Stimulated activated CD4-positive, alpha-beta T cell treated with anti-CD3 and anti-CD28 coated beads, Interleukin-2, amount 100 ng/mL, for 24 hours (primary cell): ENCODE data around the gene TMC2.
"Not testable (repeated sequence)": the region's sequence is repeated elsewhere in the genome, so short reads cannot be mapped to it uniquely, and the experiment has no call there.

Source experiments
- DNase-seq, 2 donors: peaks; one replicate each; pipeline ENCODE4 v3.0.0-alpha.2; 2020

The TMC2 gene, protein sequence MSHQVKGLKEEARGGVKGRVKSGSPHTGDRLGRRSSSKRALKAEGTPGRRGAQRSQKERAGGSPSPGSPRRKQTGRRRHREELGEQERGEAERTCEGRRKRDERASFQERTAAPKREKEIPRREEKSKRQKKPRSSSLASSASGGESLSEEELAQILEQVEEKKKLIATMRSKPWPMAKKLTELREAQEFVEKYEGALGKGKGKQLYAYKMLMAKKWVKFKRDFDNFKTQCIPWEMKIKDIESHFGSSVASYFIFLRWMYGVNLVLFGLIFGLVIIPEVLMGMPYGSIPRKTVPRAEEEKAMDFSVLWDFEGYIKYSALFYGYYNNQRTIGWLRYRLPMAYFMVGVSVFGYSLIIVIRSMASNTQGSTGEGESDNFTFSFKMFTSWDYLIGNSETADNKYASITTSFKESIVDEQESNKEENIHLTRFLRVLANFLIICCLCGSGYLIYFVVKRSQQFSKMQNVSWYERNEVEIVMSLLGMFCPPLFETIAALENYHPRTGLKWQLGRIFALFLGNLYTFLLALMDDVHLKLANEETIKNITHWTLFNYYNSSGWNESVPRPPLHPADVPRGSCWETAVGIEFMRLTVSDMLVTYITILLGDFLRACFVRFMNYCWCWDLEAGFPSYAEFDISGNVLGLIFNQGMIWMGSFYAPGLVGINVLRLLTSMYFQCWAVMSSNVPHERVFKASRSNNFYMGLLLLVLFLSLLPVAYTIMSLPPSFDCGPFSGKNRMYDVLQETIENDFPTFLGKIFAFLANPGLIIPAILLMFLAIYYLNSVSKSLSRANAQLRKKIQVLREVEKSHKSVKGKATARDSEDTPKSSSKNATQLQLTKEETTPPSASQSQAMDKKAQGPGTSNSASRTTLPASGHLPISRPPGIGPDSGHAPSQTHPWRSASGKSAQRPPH

GRCh38 chr20:2536560-2536986 lies at the start of gene TMC2:
TMC2 (plus strand) TSS chr20:2536573; CDS start chr20:2536622, 49 bp downstream.
- DNase-seq, result no peak

GRCh38 chr20:2502808-2503384 lies 33.5 kb upstream of the TMC2 start:
- not testable (repeated sequence) for DNase-seq

DNA sequence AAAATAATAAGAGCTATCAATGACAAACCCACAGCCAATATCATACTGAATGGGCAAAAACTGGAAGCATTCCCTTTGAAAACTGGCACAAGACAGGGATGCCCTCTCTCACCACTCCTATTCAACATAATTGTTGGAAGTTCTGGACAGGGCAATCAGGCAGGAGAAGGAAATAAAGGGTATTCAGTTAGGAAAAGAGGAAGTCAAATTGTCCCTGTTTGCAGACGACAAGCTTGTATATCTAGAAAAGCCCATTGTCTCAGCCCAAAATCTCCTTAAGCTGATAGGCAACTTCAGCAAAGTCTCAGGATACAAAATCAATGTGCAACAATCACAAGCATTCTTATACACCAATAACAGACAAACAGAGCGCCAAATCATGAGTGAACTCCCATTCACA lies 31.6 kb upstream of the TMC2 start:
- not testable (repeated sequence) for DNase-seq

- DNase-seq, result not testable (repeated sequence)
Measured at GRCh38 chr20:2506426-2506825, 29.9 kb upstream of the TMC2 start.

DNA sequence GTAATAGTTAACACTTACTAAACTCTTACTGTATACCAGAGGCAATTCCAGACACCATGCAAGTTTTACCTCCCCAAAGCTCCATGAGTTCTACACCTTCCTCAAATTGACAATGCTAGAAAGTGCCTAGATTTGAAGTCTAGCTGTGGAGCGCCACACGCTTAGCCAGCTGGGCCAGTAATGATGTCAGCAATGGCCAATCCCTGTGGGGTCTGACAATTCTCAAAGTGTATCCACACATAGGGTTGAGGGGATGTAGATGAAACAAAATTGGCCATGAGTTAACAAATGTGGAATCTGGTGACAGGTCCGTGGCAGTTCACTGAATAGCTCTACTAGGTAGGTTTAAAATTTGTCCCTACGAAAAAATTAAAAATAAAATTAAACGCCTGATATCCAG lies 28.9 kb upstream of the TMC2 start:
- DNase-seq, result no peak

- peak in 1 of 2 donors; percentile 21 for DNase-seq
Measured at GRCh38 chr20:2507875-2508630, 28.3 kb upstream of the TMC2 start.

- peak; percentile 76 to 77 for DNase-seq
Measured at GRCh38 chr20:2508631-2509467, 27.5 kb upstream of the TMC2 start, which contains the start of gene ZNF343. ZNF343 (minus strand) TSS chr20:2508915; CDS start chr20:2493895, 15,020 bp downstream.

- no peak for DNase-seq
Measured at GRCh38 chr20:2509468-2509781, 26.9 kb upstream of the TMC2 start.

DNA sequence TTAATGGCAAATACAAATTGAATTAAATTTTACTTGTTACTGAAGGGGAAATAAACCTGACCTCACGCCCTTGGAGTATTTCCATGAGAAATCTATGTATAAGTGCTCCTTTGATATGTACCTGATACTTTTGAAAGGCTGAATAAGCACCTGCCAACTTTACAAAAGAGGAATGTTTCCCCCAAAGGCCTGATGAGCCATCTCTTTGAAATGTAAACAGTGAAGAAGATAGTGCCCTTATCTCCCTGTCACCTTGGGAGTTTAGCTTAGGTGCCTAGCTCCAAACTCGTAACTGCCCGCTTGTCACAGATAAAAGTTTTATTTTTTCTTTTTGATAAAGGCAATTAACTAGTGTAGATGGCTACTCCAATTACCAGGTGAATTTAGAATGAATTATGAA lies 26.6 kb upstream of the TMC2 start:
- DNase-seq, result no peak

- no peak for DNase-seq
Measured at GRCh38 chr20:2515203-2515602, 21.2 kb upstream of the TMC2 start.

GRCh38 chr20:2516399-2516798 lies 20.0 kb upstream of the TMC2 start:
- DNase-seq, result no peak

DNA sequence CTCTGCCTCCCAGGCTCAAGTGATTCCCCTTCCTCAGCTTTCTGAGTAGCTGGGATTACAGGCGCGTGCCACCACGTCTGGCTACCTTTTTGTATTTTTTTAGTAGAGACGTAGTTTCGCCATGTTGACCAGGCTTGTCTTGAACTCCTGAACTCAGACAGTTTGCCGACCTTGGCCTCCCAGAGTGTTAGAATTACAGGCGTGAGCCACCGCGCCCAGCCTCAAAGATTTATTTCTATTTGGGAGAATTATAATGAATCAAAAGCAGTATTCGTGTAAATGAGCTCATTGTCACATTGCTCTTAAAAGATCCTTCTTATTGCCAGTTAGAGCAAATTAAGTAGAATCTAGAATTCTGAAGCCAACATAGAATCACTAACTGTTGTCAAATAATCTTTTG lies 18.3 kb upstream of the TMC2 start:
- DNase-seq, result no peak

DNA sequence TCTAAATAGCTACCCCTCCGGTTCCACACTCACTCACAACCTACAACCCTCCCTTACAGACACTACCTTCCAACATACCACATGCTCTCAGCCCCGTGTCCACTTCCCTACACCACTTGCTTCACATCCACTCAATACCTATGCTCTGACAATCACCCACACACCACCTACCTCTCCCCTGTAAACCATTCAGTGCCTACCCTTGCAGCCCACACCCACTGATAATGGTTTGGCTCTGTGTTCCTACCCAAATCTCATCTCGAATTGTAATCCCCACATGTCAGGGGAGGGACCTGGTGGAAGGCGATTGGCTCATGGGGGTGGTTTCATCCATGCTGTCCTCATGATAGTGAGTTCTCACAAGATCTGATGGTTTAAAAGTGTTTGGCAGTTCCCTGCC lies 17.8 kb upstream of the TMC2 start:
- DNase-seq, result no peak

DNA sequence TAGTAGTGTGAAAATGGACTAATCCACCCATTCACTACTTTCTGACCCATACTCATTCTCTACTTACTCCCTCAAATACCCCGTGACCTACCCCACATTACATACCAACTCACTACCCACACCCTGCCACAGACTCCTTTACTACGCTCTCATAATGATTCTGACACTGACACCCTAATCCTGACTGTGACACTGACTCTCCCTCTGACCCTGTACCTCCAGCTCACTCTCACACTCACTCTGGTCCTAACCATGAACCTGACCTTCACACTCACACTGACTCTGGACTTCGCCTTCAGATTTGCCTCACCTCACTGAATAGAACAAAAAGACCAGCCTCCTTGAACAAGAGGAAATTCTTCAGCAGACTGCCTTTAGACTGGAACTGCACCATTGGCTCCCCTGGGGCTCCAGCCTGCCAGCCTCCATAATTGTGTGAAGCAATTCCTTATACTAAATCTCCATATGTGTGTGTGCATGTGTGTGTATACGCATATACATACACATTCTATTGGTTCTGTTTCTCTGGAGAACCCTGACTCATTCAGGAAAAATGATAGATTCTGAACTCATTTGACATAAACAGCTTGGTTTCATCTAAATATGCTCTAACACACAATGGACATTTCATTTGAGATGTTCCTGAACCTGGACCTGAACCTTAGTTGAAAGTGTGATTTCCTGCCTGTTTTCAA lies 17.1 kb upstream of the TMC2 start:
- DNase-seq, result no peak

DNA sequence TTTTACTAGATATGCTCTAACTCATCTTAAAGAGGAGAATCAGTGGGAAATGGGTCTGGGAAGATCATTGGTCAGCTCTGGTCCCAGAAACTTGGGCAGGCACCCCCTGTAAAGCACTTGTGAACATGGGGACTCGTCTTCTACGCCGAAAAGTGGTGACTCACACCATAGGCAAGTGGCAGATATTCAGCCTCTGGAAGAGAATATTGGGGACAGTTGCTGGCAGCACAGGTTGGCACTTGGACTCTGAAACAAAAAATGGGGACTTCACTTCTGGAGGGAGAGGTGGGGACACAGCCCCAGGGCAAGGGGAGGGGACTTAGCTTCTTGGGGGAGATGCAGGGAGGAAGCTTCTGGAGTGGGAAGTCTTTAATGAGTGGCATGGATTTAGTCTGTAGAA lies 15.8 kb upstream of the TMC2 start:
- no peak for DNase-seq

DNA sequence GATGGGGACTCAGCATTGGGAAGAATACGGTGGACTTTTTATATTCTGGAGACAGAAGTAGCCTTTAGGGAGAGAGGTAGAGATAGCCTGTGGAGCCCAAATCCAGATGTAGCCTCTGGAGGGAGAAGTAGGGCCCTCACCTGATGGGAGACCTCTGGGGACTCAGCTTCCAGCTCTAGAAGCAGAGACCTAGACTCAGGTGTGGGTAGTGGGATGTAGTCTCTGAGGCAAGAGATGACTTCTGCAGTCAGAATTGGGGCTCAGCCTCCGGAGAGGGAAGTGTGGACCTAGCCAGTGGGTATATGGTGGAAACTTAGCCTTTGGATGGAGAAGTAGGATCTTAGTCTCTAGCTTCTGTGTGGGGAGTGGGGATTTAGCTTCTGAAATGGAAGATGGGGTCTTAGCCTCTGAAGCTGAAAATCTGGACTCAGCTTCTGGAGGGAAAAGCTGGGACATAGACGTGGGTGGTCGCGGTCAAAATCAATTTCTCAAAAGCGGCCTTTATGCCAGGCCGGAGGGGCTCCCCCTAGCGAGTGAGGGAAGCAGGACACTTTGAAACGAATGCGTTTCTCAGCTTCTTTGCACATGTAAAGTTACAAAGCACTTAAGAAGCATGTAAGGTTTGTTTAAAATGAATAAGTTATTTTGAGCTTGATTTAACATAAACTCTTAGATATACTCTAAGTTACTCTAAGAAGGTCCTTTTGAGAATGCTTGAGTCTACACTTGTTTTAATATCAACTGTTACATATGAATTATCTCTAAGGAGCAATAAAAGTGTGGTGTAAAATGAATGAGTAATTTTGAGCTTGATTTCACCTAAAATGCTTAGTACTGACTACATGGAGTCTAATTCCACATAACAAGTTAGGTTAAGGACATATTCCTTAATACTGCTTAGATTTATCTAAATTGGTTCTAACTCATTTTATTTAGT lies 14.7 kb upstream of the TMC2 start:
- peak; percentile 65 to 70 for DNase-seq

DNA sequence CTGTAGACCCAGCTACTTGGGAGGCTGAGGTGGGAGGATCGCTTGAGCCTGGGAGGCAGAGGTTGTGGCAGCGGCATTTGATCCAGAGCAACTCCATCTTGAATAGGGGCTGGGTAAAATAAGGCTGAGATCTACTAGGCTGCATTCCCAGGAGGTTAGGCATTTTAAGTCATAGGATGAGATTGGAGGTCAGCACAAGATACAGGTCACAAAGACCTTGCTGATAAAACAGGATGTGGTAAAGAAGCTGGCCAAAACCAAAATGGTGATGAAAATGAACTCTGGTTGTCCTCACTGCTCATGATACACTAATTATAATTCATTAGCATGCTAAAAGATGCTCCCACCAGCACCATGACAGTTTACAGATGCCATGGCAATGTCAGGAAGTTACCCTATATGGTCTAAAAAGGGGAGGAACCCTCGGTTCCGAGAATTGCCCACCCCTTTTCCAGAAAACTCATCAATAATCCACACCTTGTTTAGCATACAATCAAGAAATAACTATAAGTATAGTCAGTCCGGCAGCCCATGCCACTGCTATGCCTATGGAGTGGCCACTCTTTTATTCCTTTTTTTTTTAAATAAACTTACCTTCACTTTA lies 13.4 kb upstream of the TMC2 start:
- not testable (repeated sequence) for DNase-seq

DNA sequence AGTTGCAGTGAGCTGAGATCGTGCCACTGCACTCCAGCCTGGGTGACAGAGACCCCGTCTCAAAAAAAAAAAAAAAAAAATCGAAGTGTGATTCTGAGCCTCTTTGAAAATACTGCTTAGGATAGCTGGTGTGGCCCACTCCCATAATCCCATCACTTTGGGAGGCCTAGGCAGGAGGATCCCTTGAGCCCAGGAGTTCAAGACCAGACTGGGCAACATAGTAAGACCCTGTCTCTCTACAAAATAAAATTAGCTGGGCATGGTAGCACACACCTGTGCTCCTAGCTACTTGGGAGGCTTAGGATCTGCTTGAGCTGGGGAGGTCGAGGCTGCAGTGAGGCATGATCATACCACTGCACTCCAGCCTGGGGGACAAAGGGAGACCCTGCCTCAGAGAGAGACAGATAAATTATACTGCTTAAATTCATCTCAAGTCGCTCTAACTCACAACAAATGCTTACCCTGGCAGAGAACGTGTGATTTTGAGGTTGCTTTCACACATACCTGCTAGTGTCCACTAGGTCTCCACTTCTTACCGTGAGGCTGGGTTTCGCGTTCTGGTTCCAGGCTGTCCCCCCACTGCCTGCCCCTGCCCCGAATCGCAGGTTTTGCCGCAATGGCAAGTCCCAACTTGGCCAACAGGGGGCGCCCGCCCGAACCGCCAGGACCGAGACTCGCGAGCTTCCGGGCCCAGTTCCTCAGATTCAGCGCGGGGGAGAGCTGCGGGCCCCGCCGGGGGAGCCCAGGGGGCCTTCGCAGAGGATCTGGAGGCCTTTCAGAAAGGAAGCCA lies 12.3 kb upstream of the TMC2 start:
- DNase-seq, result peak; percentile 95 to 96
